SKM-1 (cell line): Measurements from ENCODE around the gene CBX1.
"Not testable (repeated sequence)": the region's sequence is repeated elsewhere in the genome, so short reads cannot be mapped to it uniquely, and the experiment has no call there.

Source experiments
- DNase-seq: peaks from one replicate; lab custom pipeline; 2025; ENCODE audit not compliant: unreplicated experiment; lab: John Stamatoyannopoulos, UW

The CBX1 gene

GRCh38 chr17:48053758-48054237 lies 47.5 kb downstream of the CBX1 start:
- DNase-seq, result no peak

- DNase-seq, result no peak
These were observed 48.1 kb downstream of the CBX1 start for GRCh38 chr17:48052956-48053757.

DNA sequence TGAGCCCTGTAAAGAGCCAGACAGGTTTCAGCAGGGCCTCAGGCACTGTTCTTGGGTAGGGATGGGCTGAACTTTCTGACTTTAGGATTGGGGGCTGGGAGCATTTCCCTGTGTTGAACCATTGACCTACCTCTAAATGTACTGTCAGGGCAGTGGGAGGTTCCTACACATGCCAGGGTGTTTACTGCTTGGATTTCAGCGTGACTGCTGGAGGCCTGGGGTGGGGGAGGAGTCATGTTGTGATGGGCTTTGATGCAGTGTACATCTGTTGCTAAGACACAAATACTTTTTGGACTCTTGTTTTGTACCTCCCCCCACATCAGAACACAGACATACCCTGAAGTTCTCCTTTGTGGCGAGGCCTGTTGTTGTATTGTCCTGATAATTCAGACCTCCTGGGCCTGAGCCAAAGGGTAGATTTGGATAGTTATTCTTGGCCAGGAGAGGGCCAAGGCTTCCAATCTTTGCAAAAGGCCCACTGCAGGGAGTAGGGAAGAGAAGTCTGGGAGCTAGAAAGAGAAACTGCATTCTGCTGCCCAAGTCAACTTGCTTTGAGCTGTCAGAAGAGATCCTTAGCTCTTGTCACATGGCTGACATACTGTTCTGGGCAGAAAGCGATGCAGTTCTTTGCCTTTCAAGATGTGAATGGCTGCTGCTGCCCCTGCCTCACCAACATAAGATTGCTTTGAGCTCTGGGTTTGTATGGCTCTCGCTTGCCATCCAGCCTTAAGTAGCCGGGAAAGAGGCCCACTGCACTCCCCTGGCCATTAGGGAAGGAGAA lies 49.4 kb downstream of the CBX1 start:
- no peak for DNase-seq

GRCh38 chr17:48051283-48051682 lies 50.0 kb downstream of the CBX1 start:
- no peak for DNase-seq

DNA sequence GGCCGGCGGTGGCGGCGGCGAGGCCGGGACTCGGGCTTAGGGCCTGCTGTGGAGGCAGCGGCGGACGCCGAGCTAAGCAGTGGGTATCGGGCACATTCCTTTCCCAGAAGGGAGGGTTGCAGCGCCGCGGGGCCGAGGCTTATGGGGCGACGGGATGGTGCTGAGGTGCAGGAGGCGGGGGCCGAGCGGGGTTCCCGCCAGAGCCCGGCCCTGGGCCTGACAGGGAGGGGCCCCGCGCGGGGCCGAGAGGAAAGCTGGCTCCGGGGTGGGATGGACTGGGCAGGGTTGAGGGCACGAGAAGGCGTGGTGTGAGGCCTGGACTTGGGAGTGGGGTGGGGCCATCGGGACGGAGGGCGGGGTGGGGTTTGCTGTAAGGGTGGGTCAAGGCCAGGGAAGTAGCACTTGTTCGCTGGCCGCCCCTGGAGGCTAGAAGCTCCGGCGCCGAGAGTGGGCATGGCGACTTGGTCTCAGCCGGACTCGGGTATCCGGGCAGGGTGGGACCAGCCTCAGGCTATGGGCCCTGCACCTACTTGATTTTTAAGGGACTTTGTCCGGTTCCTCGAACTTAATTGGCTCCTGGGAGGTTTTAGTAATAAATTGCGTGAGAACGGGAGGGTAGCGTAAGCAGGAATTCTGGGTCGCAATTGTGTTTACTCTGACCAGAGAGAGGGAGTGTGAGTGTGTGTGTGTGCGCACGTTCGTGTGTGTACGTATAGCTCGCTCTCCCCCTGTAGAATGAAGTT lies 52.7 kb downstream of the CBX1 start:
- DNase-seq, result peak; percentile 74

- DNase-seq, result peak; percentile 99
These were observed 53.4 kb downstream of the CBX1 start, which contains the start of gene NFE2L1 for GRCh38 chr17:48047741-48048383. Gene NFE2L1 (plus strand): TSS chr17:48048359. CDS start chr17:48051119, 2,760 bp downstream.

- no peak for DNase-seq
These were observed 54.1 kb downstream of the CBX1 start for GRCh38 chr17:48047113-48047740.

GRCh38 chr17:48046296-48046695 lies 55.0 kb downstream of the CBX1 start:
- no peak for DNase-seq

DNA sequence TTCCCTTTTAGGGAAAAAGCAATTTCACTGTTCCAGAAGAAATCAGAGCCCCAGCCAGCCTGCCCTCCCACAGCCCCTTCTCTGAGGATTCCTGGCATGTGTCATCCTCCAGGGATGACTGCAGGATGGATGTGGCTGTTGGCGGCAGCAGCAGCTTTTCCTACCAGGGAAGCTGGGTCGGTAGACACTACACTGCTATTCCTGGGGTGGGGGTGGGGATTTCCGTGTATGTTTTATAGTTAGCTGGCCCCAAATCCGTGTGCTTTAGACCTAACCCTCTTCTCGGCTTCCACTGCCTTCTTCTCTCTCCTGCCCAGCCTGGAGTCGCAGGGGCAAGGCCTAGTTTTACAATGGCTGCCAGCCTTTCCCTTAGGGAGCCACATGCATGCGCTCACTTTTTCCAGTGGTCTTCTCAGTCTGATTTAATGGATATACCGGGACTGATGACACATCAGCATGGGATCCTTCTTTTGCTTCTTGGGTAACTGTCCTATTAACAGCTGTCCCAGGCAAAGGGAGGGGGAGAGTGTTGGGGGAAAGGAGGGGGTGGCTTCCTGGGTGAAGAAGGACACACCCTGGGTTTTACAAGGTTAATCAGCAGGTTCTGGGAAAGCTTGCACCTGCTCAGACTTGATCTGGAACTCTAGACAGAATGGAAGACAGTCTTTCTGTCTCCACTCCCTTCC lies 55.8 kb downstream of the CBX1 start:
- DNase-seq, result no peak

GRCh38 chr17:48044851-48045250 lies 56.4 kb downstream of the CBX1 start:
- DNase-seq, result no peak

GRCh38 chr17:48043176-48043575 lies 58.1 kb downstream of the CBX1 start:
- DNase-seq, result no peak

DNA sequence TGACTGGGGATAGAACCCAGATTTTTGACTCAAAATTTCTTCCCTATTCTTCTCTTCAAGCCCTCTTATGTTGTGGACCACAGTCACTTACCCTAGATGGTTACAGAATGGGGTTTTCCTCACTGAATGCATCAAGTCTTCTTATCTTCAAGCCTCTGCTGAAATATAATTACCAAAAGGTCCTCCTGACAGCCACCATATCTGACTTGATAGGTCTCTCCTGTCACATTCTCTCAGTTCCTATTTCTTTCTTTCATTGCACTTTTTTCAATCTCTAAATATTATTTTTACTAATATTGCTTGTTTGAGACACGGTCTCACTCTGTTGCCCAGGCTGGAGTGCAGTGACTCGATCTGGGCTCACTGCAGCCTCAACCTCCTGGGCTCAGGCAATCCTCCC lies 62.6 kb downstream of the CBX1 start:
- DNase-seq, result no peak

DNA sequence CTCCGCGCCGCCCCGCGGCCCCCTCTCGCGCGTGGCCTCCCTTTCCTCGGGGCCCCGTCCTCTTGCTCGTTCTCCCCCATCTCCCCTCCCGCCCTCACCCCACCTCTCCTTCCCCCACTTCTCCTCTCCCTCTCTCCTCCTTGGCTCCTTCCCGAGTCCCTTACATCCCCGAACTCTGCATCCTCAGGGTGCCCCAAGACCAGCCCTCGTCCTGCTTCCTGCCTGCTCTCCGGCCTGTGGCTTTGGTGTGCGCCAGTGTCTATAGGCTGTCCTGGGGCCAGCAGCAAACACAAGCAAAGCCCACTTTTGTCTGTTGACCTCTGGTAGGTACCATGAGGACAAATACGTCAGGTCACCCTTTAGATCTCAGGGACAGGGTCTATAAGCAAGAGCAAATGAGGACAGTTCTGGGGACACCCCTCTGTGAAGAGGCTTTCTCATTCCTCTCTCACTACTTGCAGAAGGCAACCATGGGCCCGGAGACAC lies 63.4 kb downstream of the CBX1 start:
- DNase-seq, result no peak

GRCh38 chr17:48037036-48037837 lies 64.0 kb downstream of the CBX1 start, which contains the start of gene COPZ2:
Gene COPZ2 (minus strand): TSS chr17:48037797. CDS start chr17:48037777, 20 bp downstream.
- DNase-seq, result no peak

- DNase-seq, result no peak
These were observed 64.6 kb downstream of the CBX1 start for GRCh38 chr17:48036693-48037035.

GRCh38 chr17:48034734-48035133 lies 66.5 kb downstream of the CBX1 start:
- not testable (repeated sequence) for DNase-seq

DNA sequence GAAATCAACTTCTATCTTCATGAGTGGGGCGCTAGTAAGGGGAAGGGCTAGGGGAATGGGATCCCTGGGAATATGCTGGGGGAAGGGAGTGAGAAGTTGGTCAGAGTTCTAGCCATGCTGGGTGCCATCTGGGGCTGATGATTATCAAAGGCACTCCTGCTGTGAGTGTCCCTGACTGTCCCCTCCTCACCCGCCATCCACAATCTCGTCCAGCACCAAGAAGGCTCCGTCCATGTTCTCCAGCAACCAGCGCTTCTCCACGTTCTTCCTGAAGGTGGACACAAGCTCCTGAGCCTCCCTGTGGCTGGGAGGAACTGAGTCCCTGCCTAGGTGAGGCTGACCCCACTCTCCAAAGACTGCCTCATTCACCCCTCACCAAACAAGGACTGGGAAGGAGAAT lies 69.3 kb downstream of the CBX1 start:
- DNase-seq, result no peak

GRCh38 chr17:48030531-48030930 lies 70.7 kb downstream of the CBX1 start:
- no peak for DNase-seq

- no peak for DNase-seq
These were observed 72.5 kb downstream of the CBX1 start for GRCh38 chr17:48028736-48029135.
